Measurements from ENCODE around the gene FSCN2.

FSCN2 gene

DNA sequence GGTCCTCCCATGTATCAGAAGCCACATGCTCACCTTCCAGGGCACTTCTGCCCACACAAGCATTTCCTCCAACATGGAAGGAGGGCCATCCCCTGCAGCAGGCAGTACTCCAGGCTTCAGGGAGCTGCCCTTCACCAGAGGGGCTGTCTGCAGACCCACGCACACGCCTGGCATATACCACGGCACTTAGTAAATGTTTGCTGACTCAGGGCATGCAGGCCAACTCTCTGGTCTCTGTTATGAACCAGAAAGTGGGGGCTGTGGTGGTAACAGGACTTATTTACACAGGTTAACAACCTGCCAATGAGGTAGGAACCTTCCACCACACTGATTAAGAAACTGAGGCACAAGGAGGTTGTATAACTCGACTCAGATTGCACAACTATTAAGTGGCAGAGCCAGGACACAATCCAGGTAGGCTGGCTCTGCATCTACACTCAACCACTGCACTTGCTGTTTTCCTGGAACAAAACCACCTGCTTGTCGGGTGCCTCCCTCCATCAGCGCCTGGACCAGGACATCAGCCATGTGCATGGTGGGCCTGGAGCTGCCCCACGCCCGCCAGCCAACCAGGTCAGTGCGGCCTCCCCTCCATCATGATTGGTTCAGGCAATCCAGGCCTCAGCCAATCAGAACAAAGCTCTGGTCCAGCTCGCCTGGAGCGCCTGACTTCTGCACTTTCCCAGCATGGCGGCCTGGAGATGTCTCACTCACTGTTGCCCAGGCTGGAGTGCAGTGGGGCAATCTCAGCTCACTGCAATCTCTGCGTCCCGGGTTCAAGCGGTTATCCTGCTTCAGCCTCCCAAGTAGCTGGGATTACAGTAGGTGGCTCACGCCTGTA, 34.8 kb upstream of the FSCN2 start:
- no peak overlapping the region for H3K9ac ChIP-seq (ENCODE audit: low read depth, low read length)
- no peaks in the 10 kb centered on the region for H3K36me3 ChIP-seq (ENCODE audit: insufficient read depth, low read depth, low read length)
- H3K4me1 ChIP-seq (ENCODE audit: insufficient read depth, low read length), result peaks cover 17% of the 10 kb centered on the region; the same call in 1 of the 2 replicates
- H3K27ac ChIP-seq (ENCODE audit: low read length), result no peak overlapping the region
- H3K4me3 ChIP-seq (ENCODE audit: low read length), result no peak overlapping the region
- no peaks in the 10 kb centered on the region for H3K9me3 ChIP-seq (ENCODE audit: insufficient read depth, low read depth, low read length)
- H3K27me3 ChIP-seq (ENCODE audit: insufficient read depth, low read length), result peaks cover 42% of the 10 kb centered on the region

DNA sequence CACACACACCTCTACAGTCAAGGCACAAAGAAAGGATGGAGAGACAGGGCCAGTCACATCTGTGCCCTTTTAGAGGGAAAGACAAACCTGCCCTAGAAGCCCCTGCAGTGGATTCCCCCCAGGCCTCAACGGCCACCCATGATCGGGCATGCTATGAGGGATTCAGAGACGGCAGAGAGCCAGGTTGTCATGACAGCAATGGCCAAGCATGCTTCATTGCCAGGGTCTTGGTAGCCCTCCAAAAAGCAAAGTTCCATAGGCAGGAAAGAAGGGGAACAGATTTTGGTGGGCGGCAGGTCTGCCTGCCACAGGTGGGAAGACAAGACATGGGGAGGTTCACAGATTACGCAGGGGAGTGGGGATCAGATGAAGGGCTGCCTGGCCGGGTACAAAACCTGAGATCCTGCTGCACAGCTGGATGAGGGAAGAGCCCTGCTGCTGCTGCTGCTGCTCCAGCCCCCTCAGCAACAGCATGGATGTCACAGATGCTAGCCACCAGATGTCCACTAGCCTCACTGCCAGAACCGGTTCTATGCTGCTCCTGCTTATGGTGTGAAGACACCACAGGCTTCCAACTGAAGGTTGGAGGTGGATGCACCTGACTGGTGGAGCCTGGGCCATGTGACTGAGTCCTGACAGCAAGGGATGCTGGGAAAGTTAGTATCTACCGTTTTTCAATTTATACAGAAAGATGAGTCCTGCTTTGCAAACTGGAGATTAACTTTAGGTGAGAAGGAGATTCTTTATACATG, 33.4 kb upstream of the FSCN2 start:
- Histone ChIP-seq H3K36me3 (ENCODE audit: insufficient read depth, low read depth, low read length) (no peaks in the 10 kb centered on the region), H3K27ac (ENCODE audit: low read length) (no peak overlapping the region), H3K4me3 (ENCODE audit: low read length) (no peak overlapping the region), H3K9ac (ENCODE audit: low read depth, low read length) (no peak overlapping the region), H3K27me3 (ENCODE audit: insufficient read depth, low read length) (peaks cover 29% of the 10 kb centered on the region), H3K4me1 (ENCODE audit: insufficient read depth, low read length) (peaks cover 10% of the 10 kb centered on the region; the same call in 1 of the 2 replicates), H3K9me3 (ENCODE audit: insufficient read depth, low read depth, low read length) (no peaks in the 10 kb centered on the region)

DNA sequence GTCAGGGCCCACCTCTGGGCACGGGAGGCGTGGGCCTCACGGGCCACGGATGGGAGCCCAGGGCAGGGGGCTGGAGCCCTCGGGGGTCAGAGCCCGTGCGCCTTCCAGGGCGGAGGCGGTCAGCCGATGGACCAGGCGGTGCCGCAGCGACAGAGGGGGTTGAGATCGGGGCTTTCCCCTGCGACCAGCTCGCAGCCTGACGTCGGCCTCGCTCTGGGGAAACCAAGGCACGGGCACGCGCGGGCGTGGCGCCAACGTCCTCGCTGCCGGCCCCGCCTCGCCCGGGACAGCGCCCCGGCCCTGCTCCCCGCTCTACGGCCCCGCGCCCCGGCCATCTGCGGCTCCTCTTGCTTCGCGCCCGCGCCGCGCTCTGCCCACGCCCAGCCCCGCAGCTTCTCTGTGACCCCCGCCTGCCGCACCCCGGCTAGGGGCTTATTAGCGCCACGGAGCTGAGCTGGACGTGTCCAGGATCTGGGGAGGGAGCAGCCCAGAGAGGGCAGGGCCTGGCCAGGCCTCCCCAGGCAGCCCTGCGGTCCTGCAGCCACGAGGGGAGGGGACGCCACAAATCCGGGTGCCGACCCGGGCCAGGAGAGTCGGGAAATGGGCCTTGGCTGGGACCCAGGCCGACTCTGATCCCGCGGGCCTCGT, 29.1 kb upstream of the FSCN2 start:
- Histone ChIP-seq H3K36me3 (ENCODE audit: insufficient read depth, low read depth, low read length) (no peaks in the 10 kb centered on the region), H3K9me3 (ENCODE audit: insufficient read depth, low read depth, low read length) (no peaks in the 10 kb centered on the region), H3K9ac (ENCODE audit: low read depth, low read length) (no peak overlapping the region), H3K4me3 (ENCODE audit: low read length) (no peak overlapping the region), H3K27me3 (ENCODE audit: insufficient read depth, low read length) (no peaks in the 10 kb centered on the region), H3K4me1 (ENCODE audit: insufficient read depth, low read length) (0 out of 2 replicates have a peak, but pooled peaks cover 2% of the 10 kb centered on the region), H3K27ac (ENCODE audit: low read length) (no peak overlapping the region)

DNA sequence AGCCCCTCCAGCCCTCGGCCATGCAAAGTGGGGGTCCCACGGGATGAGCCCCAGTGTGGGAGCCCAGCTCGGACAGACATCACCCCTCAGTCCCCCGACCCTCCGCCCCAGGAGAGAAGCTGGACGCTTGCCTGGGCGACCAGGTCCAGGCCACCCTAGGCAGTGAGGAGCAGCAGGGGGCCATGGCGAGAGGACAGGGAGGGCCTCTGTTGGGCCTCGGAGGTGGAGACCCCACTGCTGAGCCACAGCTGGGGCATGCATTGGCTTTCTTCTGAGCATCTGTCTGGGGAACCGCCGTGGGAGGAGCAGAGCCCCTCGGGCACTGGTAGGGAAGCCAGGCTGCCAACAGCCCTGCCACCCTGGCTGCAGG, 28.6 kb upstream of the FSCN2 start:
- no peak overlapping the region for H3K27ac ChIP-seq (ENCODE audit: low read length)
- H3K9me3 ChIP-seq (ENCODE audit: insufficient read depth, low read depth, low read length), result no peaks in the 10 kb centered on the region
- H3K27me3 ChIP-seq (ENCODE audit: insufficient read depth, low read length), result no peaks in the 10 kb centered on the region
- 0 out of 2 replicates have a peak, but pooled peaks cover 2% of the 10 kb centered on the region for H3K4me1 ChIP-seq (ENCODE audit: insufficient read depth, low read length)
- no peak overlapping the region for H3K4me3 ChIP-seq (ENCODE audit: low read length)
- no peaks in the 10 kb centered on the region for H3K36me3 ChIP-seq (ENCODE audit: insufficient read depth, low read depth, low read length)
- H3K9ac ChIP-seq (ENCODE audit: low read depth, low read length), result no peak overlapping the region

DNA sequence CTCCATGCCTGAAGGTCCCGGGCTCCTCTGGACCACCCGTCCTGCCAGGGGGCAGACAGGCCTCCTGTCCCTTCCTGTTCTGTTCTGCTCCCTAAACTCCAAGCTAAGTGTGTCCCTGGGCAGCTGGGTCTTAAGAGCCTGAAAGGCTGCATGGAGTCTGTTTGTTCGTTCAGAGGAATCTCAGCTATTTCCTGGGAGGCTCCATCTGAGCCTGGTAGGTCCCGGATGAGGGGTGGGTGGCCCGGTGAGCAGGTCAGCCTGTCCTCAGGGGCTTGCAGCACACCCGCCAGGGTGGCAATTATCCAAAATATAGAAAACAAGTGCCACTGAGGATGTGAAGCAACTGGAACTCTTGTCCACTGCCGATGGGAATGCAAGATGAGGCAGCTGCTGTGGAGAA, 28.1 kb upstream of the FSCN2 start:
- Histone ChIP-seq H3K36me3 (ENCODE audit: insufficient read depth, low read depth, low read length) (no peaks in the 10 kb centered on the region), H3K4me3 (ENCODE audit: low read length) (no peak overlapping the region)

DNA sequence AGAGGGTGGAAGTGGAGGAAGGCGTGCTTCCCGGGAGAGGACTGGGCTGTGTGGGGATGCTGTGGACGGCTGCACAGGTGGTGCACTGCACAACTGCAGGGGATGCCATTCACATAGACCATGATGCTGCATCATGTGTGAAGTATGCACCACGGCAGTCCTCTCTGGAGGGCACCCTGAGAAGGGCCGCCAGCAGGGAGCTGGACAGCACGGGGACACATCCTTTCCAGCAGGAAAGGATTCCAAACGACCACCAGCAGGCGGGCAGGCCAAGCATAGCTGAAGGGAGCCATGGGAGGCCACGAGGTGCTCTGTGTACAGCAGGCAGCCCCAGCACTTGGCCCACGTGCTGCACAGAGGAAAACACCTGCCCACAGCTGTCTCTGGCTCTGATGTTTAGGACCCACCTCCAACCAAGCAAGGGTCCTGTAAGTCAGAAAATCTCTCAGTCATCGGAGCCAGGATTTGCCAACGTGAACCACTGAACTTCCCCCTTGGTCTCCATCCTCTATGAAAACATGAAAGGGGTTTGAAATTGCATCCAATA, 25.6 kb upstream of the FSCN2 start:
- no peak overlapping the region for H3K4me3 ChIP-seq (ENCODE audit: low read length)
- no peak overlapping the region for H3K27ac ChIP-seq (ENCODE audit: low read length)
- no peak overlapping the region for H3K9ac ChIP-seq (ENCODE audit: low read depth, low read length)
- H3K9me3 ChIP-seq (ENCODE audit: insufficient read depth, low read depth, low read length), result no peaks in the 10 kb centered on the region
- 0 out of 2 replicates have a peak, but pooled peaks cover 2% of the 10 kb centered on the region for H3K4me1 ChIP-seq (ENCODE audit: insufficient read depth, low read length)
- H3K27me3 ChIP-seq (ENCODE audit: insufficient read depth, low read length), result no peaks in the 10 kb centered on the region
- no peaks in the 10 kb centered on the region for H3K36me3 ChIP-seq (ENCODE audit: insufficient read depth, low read depth, low read length)

More for the DNA sequence above, 28.1 kb upstream of the FSCN2 start:
- H3K9ac ChIP-seq (ENCODE audit: low read depth, low read length), result no peak overlapping the region
- H3K4me1 ChIP-seq (ENCODE audit: insufficient read depth, low read length), result 0 out of 2 replicates have a peak, but pooled peaks cover 2% of the 10 kb centered on the region
- no peak overlapping the region for H3K27ac ChIP-seq (ENCODE audit: low read length)
- H3K9me3 ChIP-seq (ENCODE audit: insufficient read depth, low read depth, low read length), result no peaks in the 10 kb centered on the region
- no peaks in the 10 kb centered on the region for H3K27me3 ChIP-seq (ENCODE audit: insufficient read depth, low read length)

DNA sequence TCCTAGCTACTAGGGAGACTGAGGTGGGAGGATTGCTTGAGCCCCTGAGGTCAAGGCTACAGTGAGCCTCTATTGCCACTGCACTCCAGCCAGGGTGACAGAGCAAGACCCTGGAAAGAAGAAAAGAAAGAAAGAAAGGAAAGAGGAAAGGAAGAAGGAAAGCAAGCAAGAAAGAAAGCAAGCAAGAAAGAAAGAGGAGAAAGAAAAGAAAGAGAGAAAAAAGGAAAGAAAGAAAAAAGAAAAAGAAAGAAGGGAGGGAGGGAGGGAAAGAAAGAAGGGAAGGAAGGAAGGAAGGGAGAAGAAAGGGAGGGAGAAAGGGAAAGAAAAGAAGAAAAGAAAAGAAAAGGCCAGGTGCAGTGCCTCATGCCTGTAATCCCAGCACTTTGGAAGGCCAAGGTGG, 24.6 kb upstream of the FSCN2 start:
- Histone ChIP-seq H3K9me3 (ENCODE audit: insufficient read depth, low read depth, low read length) (no peaks in the 10 kb centered on the region), H3K4me3 (ENCODE audit: low read length) (no peak overlapping the region), H3K4me1 (ENCODE audit: insufficient read depth, low read length) (0 out of 2 replicates have a peak, but pooled peaks cover 2% of the 10 kb centered on the region), H3K36me3 (ENCODE audit: insufficient read depth, low read depth, low read length) (peaks cover under 1% of the 10 kb centered on the region; the same call in 1 of the 2 replicates), H3K27me3 (ENCODE audit: insufficient read depth, low read length) (no peaks in the 10 kb centered on the region), H3K27ac (ENCODE audit: low read length) (no peak overlapping the region), H3K9ac (ENCODE audit: low read depth, low read length) (no peak overlapping the region)

DNA sequence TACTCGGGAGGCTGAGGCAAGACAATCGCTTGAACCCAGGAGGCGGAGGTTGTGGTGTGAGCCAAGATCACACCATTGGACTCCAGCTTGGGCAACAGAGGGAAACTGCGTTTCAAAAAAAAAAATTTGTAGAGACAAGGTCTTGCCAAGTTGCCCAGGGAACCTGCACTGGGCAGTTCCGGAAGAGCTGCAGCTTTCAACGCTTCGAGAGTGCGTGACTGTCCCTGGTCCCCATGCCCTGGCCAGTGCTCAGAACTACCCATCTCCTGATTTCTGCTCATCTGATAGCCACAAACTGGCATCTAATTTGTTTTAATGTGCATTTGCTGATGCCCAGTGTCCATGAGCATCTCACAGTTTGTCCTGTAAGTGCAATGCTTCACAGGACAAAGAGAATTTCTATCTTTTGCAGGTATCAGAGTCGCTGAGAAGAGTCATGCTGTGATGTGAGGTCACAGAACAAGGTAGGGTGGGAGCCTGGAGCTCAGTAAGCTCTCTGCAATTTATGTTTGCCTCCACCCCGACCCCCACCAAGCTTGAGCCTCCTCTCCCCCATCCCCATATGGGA, 19.5 kb upstream of the FSCN2 start:
- no peaks in the 10 kb centered on the region for H3K4me1 ChIP-seq (ENCODE audit: insufficient read depth, low read length)
- peaks cover 10% of the 10 kb centered on the region; the same call in 1 of the 2 replicates for H3K9me3 ChIP-seq (ENCODE audit: insufficient read depth, low read depth, low read length)
- H3K9ac ChIP-seq (ENCODE audit: low read depth, low read length), result peak overlapping the region; percentile 93; the same call in 1 of the 2 replicates
- no peaks in the 10 kb centered on the region for H3K27me3 ChIP-seq (ENCODE audit: insufficient read depth, low read length)
- H3K27ac ChIP-seq (ENCODE audit: low read length), result no peak overlapping the region
- H3K4me3 ChIP-seq (ENCODE audit: low read length), result peak overlapping the region; percentile 97; the same call in 1 of the 2 replicates
- H3K36me3 ChIP-seq (ENCODE audit: insufficient read depth, low read depth, low read length), result peaks cover 36% of the 10 kb centered on the region

DNA sequence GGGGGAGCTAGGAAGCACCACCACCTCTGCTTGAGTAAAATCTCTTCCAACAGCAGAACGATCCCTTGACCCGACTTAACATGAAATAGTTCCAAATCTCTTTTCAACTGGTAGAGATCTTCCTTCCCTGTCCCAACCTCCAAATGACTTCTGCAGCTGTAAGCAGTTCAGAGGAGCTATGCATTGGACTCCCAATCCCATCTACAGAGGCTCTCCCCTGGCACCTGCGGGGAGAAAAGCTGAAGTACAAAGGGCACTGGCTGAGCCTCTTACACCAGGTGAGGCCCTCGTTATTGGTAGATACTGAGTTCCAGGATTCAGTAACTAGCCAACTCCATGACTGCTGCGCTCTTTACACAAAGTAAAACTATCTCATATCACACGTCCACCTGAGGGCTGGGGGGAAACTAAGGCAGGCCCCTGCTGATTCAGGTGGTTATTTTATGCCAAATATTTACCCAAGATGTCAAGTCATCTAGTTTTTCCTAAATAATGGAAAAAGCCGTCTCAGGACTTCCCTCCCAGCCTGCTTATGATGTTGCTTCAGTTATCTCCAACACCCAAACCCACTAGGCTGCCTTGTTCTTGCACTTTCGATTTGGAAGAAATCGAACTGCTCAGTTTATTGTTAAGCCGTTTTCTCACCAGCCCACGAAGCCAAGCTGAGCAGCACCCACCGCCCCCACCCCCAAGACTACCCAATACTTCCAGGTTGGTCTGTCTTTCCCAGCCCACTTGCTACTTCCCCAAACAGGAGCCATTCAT, 18.8 kb upstream of the FSCN2 start:
- no peaks in the 10 kb centered on the region for H3K27me3 ChIP-seq (ENCODE audit: insufficient read depth, low read length)
- peak overlapping the region; percentile 93 for H3K9ac ChIP-seq (ENCODE audit: low read depth, low read length)
- no peaks in the 10 kb centered on the region for H3K4me1 ChIP-seq (ENCODE audit: insufficient read depth, low read length)
- peaks cover 10% of the 10 kb centered on the region; the same call in 1 of the 2 replicates for H3K9me3 ChIP-seq (ENCODE audit: insufficient read depth, low read depth, low read length)
- H3K4me3 ChIP-seq (ENCODE audit: low read length), result peak overlapping the region; percentile 97
- no peak overlapping the region for H3K27ac ChIP-seq (ENCODE audit: low read length)
- H3K36me3 ChIP-seq (ENCODE audit: insufficient read depth, low read depth, low read length), result peaks cover 36% of the 10 kb centered on the region

DNA sequence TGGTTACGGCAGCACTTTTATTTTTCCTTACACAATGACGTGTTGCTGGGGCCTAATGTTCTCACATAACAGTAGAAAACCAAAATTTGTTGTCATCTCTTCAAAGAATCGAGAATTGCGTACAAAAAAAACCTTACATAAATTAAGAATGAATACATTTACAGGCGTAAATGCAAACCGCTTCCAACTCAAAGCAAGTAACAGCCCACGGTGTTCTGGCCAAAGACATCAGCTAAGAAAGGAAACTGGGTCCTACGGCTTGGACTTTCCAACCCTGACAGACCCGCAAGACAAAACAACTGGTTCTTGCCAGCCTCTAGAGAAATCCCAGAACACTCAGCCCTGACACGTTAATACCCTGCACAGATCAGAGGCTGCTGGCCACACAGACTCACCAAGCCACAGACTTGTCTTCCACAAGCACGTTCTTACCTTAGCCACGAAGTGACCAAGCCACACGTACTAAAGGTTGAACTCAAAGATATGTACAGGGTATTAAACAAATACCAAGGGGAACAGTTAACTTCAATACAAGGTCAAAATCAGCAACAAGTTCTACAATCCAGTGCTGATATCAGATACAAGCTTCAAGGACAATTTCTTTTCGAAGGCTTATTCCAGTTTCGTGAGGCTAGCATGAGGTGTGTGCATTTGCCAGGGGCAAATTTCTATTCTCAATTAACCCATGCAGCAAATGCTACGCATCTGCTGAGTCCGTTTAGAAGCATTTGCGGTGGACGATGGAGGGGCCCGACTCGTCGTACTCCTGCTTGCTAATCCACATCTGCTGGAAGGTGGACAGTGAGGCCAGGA, 18.0 kb upstream of the FSCN2 start:
- Histone ChIP-seq H3K4me3 (ENCODE audit: low read length) (peak overlapping the region; percentile 97), H3K36me3 (ENCODE audit: insufficient read depth, low read depth, low read length) (peaks cover 36% of the 10 kb centered on the region), H3K27me3 (ENCODE audit: insufficient read depth, low read length) (no peaks in the 10 kb centered on the region), H3K4me1 (ENCODE audit: insufficient read depth, low read length) (no peaks in the 10 kb centered on the region), H3K9ac (ENCODE audit: low read depth, low read length) (peak overlapping the region; percentile 93), H3K9me3 (ENCODE audit: insufficient read depth, low read depth, low read length) (peaks cover 10% of the 10 kb centered on the region; the same call in 1 of the 2 replicates), H3K27ac (ENCODE audit: low read length) (no peak overlapping the region)

Data from iPS-20b (cell line).